GM21737 (cell line): Measurements from ENCODE around the gene ZNF805.
A peak's percentile ranks its signal among the peaks of the same experiment; 100 is the strongest.
"Not testable (repeated sequence)": the region's sequence is repeated elsewhere in the genome, so short reads cannot be mapped to it uniquely, and the experiment has no call there.

Experiments used
- ATAC-seq: cut with Tn5 transposase; IDR thresholded peaks from one replicate; pipeline ENCODE4 v1.9.1; 2021; ENCODE audit warnings: mild to moderate bottlenecking, moderate library complexity; ENCODE audit not compliant: unreplicated experiment

Gene ZNF805

GRCh38 chr19:57240311-57241090 is at the start of gene ZNF805:
TSS of gene ZNF805 (plus strand) at chr19:57240632. CDS start at chr19:57240892, 260 bp downstream.
- peak; percentile 93 for ATAC-seq

GRCh38 chr19:57191141-57192076 is 49.0 kb upstream of the ZNF805 start, which contains the start of gene ZNF264:
TSS of gene ZNF264 (plus strand) at chr19:57191500. CDS start at chr19:57191914, 414 bp downstream.
- peak; percentile 95 for ATAC-seq

GRCh38 chr19:57192077-57192420 is 48.4 kb upstream of the ZNF805 start:
- ATAC-seq: no peak

- ATAC-seq: no peak
These were observed 47.4 kb upstream of the ZNF805 start for GRCh38 chr19:57192993-57193392.

- not testable (repeated sequence) for ATAC-seq
These were observed 42.6 kb upstream of the ZNF805 start for GRCh38 chr19:57197874-57198273.

- no peak for ATAC-seq
These were observed 38.3 kb upstream of the ZNF805 start for GRCh38 chr19:57202160-57202559.

GRCh38 chr19:57210381-57210780 is 30.1 kb upstream of the ZNF805 start:
- no peak for ATAC-seq

GRCh38 chr19:57212109-57212508 is 28.3 kb upstream of the ZNF805 start:
- no peak for ATAC-seq

GRCh38 chr19:57227502-57227901 is 12.9 kb upstream of the ZNF805 start:
- no peak for ATAC-seq

GRCh38 chr19:57231686-57232085 is 8.7 kb upstream of the ZNF805 start:
- no peak for ATAC-seq

GRCh38 chr19:57233207-57233606 is 7.2 kb upstream of the ZNF805 start:
- no peak for ATAC-seq

GRCh38 chr19:57239982-57240310 is 486 bp upstream of the ZNF805 start:
- ATAC-seq: no peak

- ATAC-seq: no peak
These were observed 744 bp downstream of the ZNF805 start for GRCh38 chr19:57241176-57241575.

- ATAC-seq: no peak
These were observed 2.4 kb downstream of the ZNF805 start for GRCh38 chr19:57242821-57243220.

GRCh38 chr19:57244513-57244912 is 4.1 kb downstream of the ZNF805 start:
- ATAC-seq: no peak

GRCh38 chr19:57245066-57245465 is 4.6 kb downstream of the ZNF805 start:
- no peak for ATAC-seq

GRCh38 chr19:57245959-57246358 is 5.5 kb downstream of the ZNF805 start:
- no peak for ATAC-seq

GRCh38 chr19:57248646-57249045 is 8.2 kb downstream of the ZNF805 start:
- no peak for ATAC-seq

- ATAC-seq: no peak
These were observed 8.9 kb downstream of the ZNF805 start for GRCh38 chr19:57249329-57249728.

GRCh38 chr19:57253767-57254166 is 13.3 kb downstream of the ZNF805 start:
- not testable (repeated sequence) for ATAC-seq

GRCh38 chr19:57262044-57262443 is 21.6 kb downstream of the ZNF805 start:
- ATAC-seq: no peak

GRCh38 chr19:57263244-57263741 is 22.9 kb downstream of the ZNF805 start:
- no peak for ATAC-seq
